ENCODE data around the gene SLC14A1. TPM values are rescaled to one million over a fixed set of nuclear protein-coding genes. Genes with fewer than 3 reads are reported as not detected.

The SLC14A1 gene
- total and polyA plus RNA-seq, 10 of the 15 experiments (the other 5 are each of a cell fraction or from before 2014, with no cell fraction given), result 0.06 to 0.67 (median 0.10) TPM; not detected in 2

DNA sequence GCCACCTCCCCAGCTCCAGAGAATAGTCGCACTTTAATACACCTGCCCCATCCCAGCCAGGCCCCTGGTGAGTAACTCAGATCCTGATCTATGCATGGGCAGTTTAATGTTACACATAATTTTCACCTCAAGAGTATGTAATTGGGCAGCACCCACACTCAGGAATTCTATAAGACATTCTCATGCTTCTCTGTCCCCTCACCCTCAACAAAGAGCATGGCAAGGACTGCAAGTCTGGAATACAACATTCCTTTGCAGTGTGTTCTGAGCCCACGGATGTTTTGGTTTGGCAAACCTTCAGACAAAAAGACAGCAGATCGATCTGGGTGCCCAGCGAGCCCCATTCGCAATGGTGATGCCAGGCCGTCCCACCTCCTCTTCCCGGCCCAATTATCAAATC lies 4.9 kb upstream of the SLC14A1 start:
- SMC1A ChIA-PET (ENCODE audit: uncharacterized antibody, unreplicated experiment), result interaction anchor here (14.1 kb wide), 1 partner anchor 162 kb away, joined by 162 read pairs; no protein-coding TSS in a partner anchor
- CTCF ChIA-PET, result interaction anchor here (1.3 to 11.6 kb wide), 4 partner anchors 55 to 364 kb away, joined by 3 to 189 read pairs (median 49); no protein-coding TSS in a partner anchor
- 51% methylated on average over 7 of the region's 7 CpGs for WGBS (ENCODE audit: insufficient coverage, insufficient replicate concordance, low lambda C conversion rate, missing lambda C conversion rate)
- no peaks in the 10 kb centered on the region for H3K4me1 ChIP-seq (ENCODE audit: control insufficient read depth, insufficient read depth, low read length)
- no TSS peak for BruUV-seq (replicated peaks)
- no peak for FAIRE-seq
- H3K79me2 ChIP-seq (ENCODE audit: control insufficient read depth, insufficient read depth, low read length), result no peaks in the 10 kb centered on the region
- no peak overlapping the region for H3K27ac ChIP-seq (ENCODE audit: control insufficient read depth, insufficient read depth)
- H3K9me3 ChIP-seq (replicated peaks; ENCODE audit: control insufficient read depth, insufficient read depth, low read length), result no peaks in the 10 kb centered on the region
- ATAC-seq, result no peak
- H2AFZ ChIP-seq (ENCODE audit: control insufficient read depth, low read depth, low read length), result no peak overlapping the region
- no peaks in the 10 kb centered on the region for H3K36me3 ChIP-seq (ENCODE audit: control insufficient read depth in 2 of 2, insufficient read depth in 2 of 2, low read length in 1 of 2)
- H3K9ac ChIP-seq (ENCODE audit: control insufficient read depth, insufficient read depth, low read length), result no peak overlapping the region
- intact Hi-C loops (cut with micrococcal nuclease; ENCODE audit: unreplicated experiment), result no loop called here
- no peaks in the 10 kb centered on the region; a peak in 1 of 4 replicates for H3K27me3 ChIP-seq (replicated peaks in 1 of 2; ENCODE audit: control insufficient read depth in 2 of 2, insufficient read depth in 2 of 2, low read length in 1 of 2)
- H3K4me3 ChIP-seq, result no peak overlapping the region
- no peak for DNase-seq (ENCODE audit: low read depth, low spot score)
- in situ Hi-C loops (cut with MboI), result no loop called here
- POLR2A ChIA-PET, result no interaction called here
- TF ChIP-seq HCFC1 (IDR thresholded peaks at IDR 0.05; ENCODE audit: low read length) (no peak), SREBF2 (IDR thresholded peaks at IDR 0.05; ENCODE audit: low read length) (no peak)
- TF ChIP-seq, protein P1, sequence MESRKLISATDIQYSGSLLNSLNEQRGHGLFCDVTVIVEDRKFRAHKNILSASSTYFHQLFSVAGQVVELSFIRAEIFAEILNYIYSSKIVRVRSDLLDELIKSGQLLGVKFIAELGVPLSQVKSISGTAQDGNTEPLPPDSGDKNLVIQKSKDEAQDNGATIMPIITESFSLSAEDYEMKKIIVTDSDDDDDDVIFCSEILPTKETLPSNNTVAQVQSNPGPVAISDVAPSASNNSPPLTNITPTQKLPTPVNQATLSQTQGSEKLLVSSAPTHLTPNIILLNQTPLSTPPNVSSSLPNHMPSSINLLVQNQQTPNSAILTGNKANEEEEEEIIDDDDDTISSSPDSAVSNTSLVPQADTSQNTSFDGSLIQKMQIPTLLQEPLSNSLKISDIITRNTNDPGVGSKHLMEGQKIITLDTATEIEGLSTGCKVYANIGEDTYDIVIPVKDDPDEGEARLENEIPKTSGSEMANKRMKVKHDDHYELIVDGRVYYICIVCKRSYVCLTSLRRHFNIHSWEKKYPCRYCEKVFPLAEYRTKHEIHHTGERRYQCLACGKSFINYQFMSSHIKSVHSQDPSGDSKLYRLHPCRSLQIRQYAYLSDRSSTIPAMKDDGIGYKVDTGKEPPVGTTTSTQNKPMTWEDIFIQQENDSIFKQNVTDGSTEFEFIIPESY (IDR thresholded peaks at IDR 0.05), result no peak
- TF ChIP-seq, protein P2, sequence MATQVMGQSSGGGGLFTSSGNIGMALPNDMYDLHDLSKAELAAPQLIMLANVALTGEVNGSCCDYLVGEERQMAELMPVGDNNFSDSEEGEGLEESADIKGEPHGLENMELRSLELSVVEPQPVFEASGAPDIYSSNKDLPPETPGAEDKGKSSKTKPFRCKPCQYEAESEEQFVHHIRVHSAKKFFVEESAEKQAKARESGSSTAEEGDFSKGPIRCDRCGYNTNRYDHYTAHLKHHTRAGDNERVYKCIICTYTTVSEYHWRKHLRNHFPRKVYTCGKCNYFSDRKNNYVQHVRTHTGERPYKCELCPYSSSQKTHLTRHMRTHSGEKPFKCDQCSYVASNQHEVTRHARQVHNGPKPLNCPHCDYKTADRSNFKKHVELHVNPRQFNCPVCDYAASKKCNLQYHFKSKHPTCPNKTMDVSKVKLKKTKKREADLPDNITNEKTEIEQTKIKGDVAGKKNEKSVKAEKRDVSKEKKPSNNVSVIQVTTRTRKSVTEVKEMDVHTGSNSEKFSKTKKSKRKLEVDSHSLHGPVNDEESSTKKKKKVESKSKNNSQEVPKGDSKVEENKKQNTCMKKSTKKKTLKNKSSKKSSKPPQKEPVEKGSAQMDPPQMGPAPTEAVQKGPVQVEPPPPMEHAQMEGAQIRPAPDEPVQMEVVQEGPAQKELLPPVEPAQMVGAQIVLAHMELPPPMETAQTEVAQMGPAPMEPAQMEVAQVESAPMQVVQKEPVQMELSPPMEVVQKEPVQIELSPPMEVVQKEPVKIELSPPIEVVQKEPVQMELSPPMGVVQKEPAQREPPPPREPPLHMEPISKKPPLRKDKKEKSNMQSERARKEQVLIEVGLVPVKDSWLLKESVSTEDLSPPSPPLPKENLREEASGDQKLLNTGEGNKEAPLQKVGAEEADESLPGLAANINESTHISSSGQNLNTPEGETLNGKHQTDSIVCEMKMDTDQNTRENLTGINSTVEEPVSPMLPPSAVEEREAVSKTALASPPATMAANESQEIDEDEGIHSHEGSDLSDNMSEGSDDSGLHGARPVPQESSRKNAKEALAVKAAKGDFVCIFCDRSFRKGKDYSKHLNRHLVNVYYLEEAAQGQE (IDR thresholded peaks at IDR 0.05; ENCODE audit: low read depth, low read length), result no peak
- TF ChIP-seq, protein P3, sequence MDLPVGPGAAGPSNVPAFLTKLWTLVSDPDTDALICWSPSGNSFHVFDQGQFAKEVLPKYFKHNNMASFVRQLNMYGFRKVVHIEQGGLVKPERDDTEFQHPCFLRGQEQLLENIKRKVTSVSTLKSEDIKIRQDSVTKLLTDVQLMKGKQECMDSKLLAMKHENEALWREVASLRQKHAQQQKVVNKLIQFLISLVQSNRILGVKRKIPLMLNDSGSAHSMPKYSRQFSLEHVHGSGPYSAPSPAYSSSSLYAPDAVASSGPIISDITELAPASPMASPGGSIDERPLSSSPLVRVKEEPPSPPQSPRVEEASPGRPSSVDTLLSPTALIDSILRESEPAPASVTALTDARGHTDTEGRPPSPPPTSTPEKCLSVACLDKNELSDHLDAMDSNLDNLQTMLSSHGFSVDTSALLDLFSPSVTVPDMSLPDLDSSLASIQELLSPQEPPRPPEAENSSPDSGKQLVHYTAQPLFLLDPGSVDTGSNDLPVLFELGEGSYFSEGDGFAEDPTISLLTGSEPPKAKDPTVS (IDR thresholded peaks at IDR 0.05; ENCODE audit: low read depth, low read length), result no peak
- TF ChIP-seq, protein P4, sequence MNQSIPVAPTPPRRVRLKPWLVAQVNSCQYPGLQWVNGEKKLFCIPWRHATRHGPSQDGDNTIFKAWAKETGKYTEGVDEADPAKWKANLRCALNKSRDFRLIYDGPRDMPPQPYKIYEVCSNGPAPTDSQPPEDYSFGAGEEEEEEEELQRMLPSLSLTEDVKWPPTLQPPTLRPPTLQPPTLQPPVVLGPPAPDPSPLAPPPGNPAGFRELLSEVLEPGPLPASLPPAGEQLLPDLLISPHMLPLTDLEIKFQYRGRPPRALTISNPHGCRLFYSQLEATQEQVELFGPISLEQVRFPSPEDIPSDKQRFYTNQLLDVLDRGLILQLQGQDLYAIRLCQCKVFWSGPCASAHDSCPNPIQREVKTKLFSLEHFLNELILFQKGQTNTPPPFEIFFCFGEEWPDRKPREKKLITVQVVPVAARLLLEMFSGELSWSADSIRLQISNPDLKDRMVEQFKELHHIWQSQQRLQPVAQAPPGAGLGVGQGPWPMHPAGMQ (IDR thresholded peaks at IDR 0.05; ENCODE audit: borderline replicate concordance), result no peak
- RAD21 ChIA-PET (ENCODE audit: unreplicated experiment), result interaction anchor here (8.2 kb wide), 1 partner anchor 160 kb away, joined by 87 read pairs; no protein-coding TSS in a partner anchor
- H3K4me2 ChIP-seq (ENCODE audit: control insufficient read depth, insufficient read depth), result no peak overlapping the region
- H4K20me1 ChIP-seq (ENCODE audit: control insufficient read depth, insufficient read depth), result no peaks in the 10 kb centered on the region
